Ascending aorta (tissue), 2 donors: Measurements from ENCODE around the gene PABPC3. TPM values are rescaled to one million over a fixed set of nuclear protein-coding genes. Genes with fewer than 3 reads are reported as not detected.

Experiments
- DNase-seq, 2 donors: peaks; one replicate each; pipeline ENCODE4 v3.0.0-alpha.2; 2019; ENCODE audit warnings: low spot score in 2 of 2
- H3K27ac ChIP-seq, 2 donors: fragments of 200-600 bp; sonication (generic); one replicate each; pipeline ENCODE4 v1.5.1; 2016 to 2017; ENCODE audit warnings: mild to moderate bottlenecking in 1 of 2
- H3K27me3 ChIP-seq: fragments of 200-600 bp; sonication (generic); one replicate; pipeline ENCODE4 v1.5.1; 2017
- H3K36me3 ChIP-seq, 2 donors: fragments of 200-600 bp; sonication (generic); one replicate each; pipeline ENCODE4 v1.5.1; 2016
- H3K4me1 ChIP-seq, 2 donors: fragments of 200-600 bp; sonication (generic); one replicate each; pipeline ENCODE4 v1.5.1; 2016 to 2017; ENCODE audit warnings: mild to moderate bottlenecking in 1 of 2
- H3K4me3 ChIP-seq, 2 donors: fragments of 200-600 bp; sonication (generic); one replicate each; pipeline ENCODE4 v1.5.1; 2016 to 2017; ENCODE audit warnings: mild to moderate bottlenecking in 1 of 2
- H3K9me3 ChIP-seq, 2 donors: fragments of 200-600 bp; sonication (generic); one replicate each; pipeline ENCODE4 v1.5.1; 2016
- CTCF ChIP-seq, 3 experiments: fragments of 200-600 bp in 2 of 3; fragments of 450-650 bp in 1 of 3; sonication (generic) in 2 of 3; IDR thresholded peaks; one replicate each; pipeline ENCODE4 v1.5.1; 2016 to 2019; ENCODE audit warnings: antibody characterized with exemption in 3 of 3, mild to moderate bottlenecking in 1 of 3, moderate library complexity in 1 of 3
- intact Hi-C: fragments of 100-400 bp; cut with DNase I; formaldehyde crosslinking; loops from one replicate; pipeline ENCODE4 v1.15.1; 2023
- total RNA-seq: library from RNA; depleted of rRNA; stranded (reverse); fragments of >200 nt; gene quantifications from one replicate; pipeline ENCODE4 v1.1.0, GENCODE V29; 2016

Gene PABPC3
- total RNA-seq, 1 donor from 2014 or later: not detected

DNA sequence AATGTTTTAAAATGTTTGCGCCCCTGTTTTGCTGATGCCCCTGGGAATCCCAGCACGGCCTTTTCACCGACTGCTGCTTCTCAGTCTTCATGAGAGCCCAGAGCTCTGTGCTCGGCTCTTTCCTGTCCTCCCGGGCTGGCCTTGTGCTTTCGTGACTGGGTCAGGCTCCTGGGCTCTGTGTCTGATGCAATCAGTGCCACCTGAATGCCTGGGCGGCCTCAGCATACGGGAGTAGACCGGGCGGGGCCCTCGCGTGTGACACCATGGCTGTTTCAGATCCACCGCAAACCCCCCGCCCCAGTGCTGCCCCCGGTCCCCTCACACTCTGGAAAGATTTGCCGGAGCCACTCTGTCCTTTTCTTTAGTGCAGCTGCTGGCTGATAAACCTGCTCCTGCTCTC lies 21.4 kb downstream of the PABPC3 start:
- no peak for TF ChIP-seq CTCF (IDR thresholded peaks at IDR 0.05)
- Histone ChIP-seq H3K27me3 (no peaks in the 10 kb centered on the region), H3K27ac (no peak overlapping the region), H3K4me1 (no peaks in the 10 kb centered on the region), H3K36me3 (no peaks in the 10 kb centered on the region), H3K9me3 (no peaks in the 10 kb centered on the region), H3K4me3 (no peak overlapping the region)
- intact Hi-C loops: loop anchor here (10.0 kb wide), 1 partner anchor 123 kb away; no protein-coding TSS in a partner anchor
- DNase-seq: no peak

DNA sequence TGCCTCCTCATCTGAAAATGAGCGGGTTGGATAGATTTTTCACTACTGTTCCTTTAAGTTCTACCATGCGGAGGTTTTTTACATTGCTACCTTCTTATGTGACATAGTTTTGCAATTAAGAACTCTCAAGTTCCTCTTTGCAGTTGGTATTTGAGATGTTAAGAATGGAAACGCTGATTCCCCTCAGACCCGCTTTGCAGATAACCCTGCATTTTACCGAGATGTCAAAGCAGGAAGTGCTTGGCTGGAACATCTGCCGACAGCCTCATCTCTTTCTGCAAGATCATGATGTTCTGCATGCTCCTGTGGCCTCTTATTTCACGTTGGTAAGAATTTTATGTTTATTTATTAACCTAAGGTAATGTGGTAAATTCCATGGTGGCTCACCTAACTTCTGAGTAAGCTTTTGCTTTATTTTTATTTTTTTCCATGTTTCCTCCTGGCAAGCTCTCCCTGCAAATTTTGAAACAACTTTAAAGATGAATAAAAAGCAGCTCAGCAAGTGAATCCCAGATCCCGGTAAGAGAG lies 22.5 kb downstream of the PABPC3 start:
- DNase-seq: no peak
- Histone ChIP-seq H3K36me3 (no peaks in the 10 kb centered on the region), H3K27ac (no peak overlapping the region), H3K27me3 (no peaks in the 10 kb centered on the region), H3K4me1 (no peaks in the 10 kb centered on the region), H3K9me3 (no peaks in the 10 kb centered on the region), H3K4me3 (no peak overlapping the region)
- intact Hi-C loops: loop anchor here (10.0 kb wide), 1 partner anchor 124 kb away; no protein-coding TSS in a partner anchor
- no peak for TF ChIP-seq CTCF (IDR thresholded peaks at IDR 0.05)

DNA sequence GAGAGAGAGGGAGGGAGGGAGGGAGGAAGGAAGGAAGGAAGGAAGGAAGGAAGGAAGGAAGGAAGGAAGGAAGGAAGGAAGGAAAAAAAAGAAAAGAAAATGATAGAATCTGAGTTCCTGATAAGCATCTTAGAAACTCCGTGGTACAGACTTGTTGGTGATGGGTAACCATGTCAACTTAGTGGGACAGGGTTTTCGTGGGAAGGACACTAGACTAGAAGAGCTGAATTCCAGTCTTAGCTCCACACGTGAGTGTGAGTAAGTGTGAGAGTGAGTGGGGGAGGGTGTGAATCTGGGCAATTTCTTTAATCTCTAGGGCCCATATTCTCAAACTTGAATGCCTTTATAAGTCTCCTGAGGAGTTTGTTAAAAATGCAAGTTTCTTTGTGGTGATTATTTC lies 35.0 kb downstream of the PABPC3 start:
- Histone ChIP-seq H3K27ac (no peak overlapping the region), H3K27me3 (no peaks in the 10 kb centered on the region), H3K4me1 (no peaks in the 10 kb centered on the region), H3K9me3 (no peaks in the 10 kb centered on the region), H3K36me3 (no peaks in the 10 kb centered on the region), H3K4me3 (no peak overlapping the region)
- no peak for TF ChIP-seq CTCF (IDR thresholded peaks at IDR 0.05)
- intact Hi-C loops: no loop called here
- no peak for DNase-seq

GRCh38 chr13:25131881-25132420 lies 36.0 kb downstream of the PABPC3 start:
- intact Hi-C loops: no loop called here
- no peak overlapping the region for H3K27ac ChIP-seq
- H3K9me3 ChIP-seq: no peaks in the 10 kb centered on the region
- H3K4me3 ChIP-seq: no peak overlapping the region
- H3K36me3 ChIP-seq: no peaks in the 10 kb centered on the region
- DNase-seq: no peak
- no peak for TF ChIP-seq CTCF (IDR thresholded peaks at IDR 0.05)
- H3K27me3 ChIP-seq: no peaks in the 10 kb centered on the region
- no peaks in the 10 kb centered on the region for H3K4me1 ChIP-seq

- no peak for TF ChIP-seq CTCF (IDR thresholded peaks at IDR 0.05)
Measured at GRCh38 chr13:25132751-25133390, 36.9 kb downstream of the PABPC3 start.

More at GRCh38 chr13:25132751-25133390, 36.9 kb downstream of the PABPC3 start:
- Histone ChIP-seq H3K4me3 (no peak overlapping the region), H3K27ac (no peak overlapping the region), H3K27me3 (no peaks in the 10 kb centered on the region), H3K9me3 (no peaks in the 10 kb centered on the region), H3K4me1 (no peaks in the 10 kb centered on the region), H3K36me3 (no peaks in the 10 kb centered on the region)
- intact Hi-C loops: no loop called here
- DNase-seq: no peak
